HG03097 (cell line): ENCODE results near the gene ELANE.

Source experiments
- ATAC-seq: cut with Tn5 transposase; IDR thresholded peaks from one replicate; pipeline ENCODE4 v1.9.1; 2021; ENCODE audit not compliant: unreplicated experiment, low FRiP score

Gene ELANE

DNA sequence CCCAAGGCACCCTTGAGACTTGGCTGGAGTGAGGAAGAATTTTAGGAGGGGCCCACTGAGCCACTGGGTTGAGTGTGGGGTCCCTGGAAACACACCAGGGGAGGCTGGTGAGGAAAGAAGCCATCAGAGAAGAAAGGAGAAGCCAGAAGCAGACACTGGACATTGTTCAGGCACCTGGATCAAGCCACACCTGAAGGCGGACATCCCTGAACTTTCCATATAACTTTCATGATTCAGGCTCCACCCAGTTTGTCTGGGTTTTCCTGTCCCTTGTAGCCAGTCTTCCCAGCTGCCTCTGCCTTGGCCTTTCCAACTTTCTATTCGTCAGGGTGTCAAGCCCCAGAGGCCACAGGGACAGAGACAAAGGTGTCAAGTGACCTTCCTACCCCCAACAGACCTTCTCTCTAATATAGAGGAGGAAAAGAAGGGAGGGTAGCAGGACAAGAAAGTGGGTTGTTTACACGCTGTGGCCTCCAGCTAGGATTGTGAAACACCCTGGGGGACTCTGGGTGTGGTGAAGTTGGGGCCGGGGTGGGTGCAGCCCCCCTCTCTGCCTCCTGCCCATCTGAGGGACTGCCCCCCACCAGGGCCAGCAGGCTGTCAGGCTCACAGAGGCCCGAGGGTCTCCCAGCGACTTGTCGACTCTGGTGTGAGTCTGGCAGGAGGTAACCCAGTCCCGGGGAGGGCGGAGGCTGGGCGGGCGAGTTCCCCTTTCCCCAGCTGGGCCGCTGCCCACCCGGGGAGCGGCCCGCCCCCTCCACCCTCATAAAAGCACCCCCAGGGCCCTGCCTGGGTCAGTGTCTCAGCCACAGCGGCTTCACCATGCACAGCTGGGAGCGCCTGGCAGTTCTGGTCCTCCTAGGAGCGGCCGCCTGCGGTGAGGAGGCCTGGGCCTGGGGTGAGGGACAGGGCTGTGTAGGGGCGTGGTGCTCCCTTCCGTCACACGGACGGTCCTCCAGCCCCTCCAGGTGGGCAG is 7.1 kb downstream of the ELANE start, which contains the start of gene CFD:
Gene CFD, plus strand, starts transcription at position 797 of the 976 bp plus-strand sequence. Its CDS starts 26 bp downstream, at position 823.
- ATAC-seq, result no peak

DNA sequence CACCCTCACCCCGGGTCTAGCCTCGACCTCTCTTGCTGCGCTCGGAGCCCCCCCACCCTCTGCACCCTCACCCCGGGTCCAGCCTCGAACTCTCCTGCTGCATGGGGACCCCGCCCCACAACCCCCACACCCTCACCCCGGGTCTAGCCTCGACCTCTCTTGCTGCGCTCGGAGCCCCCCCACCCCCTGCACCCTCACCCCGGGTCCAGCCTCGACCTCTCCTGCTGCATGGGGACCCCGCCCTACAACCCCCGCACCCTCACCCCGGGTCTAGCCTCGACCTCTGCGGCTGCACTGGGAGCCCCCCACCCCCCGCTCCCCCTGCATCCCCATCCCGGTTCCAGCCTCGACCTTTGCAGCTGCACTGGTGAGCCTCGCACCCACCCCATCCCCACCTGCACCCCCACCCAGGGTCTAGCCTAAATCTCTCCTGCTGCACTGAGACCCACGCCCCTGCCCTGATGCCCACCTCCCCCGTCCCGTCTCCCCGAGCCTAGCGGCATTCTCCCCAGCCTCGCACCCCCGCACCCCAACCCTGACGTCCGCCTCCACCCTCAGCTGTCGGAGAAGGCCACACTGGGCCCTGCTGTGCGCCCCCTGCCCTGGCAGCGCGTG is 9.1 kb downstream of the ELANE start:
- no peak for ATAC-seq

DNA sequence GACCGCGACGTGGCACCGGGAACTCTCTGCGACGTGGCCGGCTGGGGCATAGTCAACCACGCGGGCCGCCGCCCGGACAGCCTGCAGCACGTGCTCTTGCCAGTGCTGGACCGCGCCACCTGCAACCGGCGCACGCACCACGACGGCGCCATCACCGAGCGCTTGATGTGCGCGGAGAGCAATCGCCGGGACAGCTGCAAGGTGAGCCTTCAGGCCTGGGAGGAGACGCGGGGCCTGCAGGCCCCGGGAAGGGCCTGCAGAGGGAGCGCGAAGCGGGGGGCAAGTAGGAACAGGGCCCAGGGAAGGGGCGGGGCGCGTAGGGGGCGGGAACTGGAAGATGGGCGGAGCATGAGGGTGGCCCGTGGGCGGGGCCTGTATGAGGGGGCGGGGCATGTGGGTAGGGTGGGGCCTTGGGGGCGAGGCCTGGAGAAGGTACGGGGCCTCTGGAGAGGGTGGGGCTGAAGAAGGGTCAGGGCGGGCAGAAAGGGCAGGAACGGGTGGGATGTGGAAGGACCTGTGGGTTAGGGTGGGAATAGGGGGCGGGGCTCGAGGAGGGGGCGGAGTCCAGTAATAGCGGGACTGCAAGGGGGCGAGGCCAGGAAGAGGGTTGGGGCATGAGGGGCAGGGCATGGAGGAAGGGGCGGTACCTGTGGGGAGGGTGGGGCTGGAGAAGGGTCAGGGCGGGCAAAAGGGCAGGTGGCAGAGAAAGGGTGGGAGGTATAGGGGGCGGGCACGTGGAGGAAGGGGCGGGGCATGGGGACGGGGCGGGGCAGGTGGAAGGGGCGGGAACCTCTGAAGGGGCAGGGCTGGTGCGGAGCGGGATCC is 9.9 kb downstream of the ELANE start:
- ATAC-seq, result no peak

DNA sequence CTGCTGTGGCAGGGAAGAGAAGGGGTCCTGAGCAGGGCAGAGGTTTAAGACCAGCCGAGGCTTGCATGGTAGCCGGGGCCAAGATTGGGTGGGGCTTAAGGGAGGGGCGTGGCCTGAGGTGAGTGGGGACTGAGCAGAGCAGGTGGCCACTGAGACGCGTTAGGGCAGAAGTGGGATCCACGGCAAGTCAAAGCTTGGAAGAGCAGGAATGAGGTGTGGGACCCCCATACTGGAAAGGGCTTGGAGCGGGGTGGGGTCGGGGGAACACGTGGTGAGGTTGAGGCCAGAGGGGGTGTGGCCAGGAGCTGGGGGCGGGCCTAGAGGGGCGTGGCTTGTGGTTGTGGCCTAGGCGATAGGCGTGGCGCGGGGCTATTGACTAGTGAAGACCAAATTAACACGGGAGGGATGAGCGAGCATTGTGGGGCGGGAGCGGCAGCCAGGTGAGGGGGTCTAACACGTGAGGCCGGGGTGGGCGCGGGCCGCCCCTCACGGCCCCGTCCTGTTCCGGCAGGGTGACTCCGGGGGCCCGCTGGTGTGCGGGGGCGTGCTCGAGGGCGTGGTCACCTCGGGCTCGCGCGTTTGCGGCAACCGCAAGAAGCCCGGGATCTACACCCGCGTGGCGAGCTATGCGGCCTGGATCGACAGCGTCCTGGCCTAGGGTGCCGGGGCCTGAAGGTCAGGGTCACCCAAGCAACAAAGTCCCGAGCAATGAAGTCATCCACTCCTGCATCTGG is 10.6 kb downstream of the ELANE start:
- ATAC-seq, result no peak

GRCh38 chr19:863315-863620 is 11.2 kb downstream of the ELANE start:
- no peak for ATAC-seq

GRCh38 chr19:866769-867300 is 14.7 kb downstream of the ELANE start:
- ATAC-seq, result no peak

DNA sequence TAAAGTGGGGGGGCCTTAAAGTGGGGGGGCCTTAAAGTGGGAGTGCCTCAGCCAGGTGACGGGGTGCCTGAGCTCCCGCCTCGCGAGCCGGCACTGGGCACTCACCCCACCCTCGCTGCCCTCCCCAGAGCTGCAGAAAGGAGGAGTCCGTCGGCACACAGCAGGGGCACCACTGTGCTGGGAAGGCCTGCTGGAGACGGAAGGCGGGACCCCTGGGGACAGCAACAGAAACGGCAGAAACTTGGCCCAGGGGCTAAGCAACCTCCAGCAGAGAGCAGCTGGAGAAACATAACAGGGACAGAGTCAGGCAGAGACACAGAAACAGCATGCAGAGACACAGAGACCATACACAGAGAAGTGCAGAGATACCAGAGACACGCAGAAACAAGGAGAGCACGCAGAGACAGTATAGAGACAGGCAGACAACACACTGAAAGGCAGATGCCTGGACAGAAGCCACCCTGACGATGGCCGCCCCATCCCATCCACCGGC is 15.2 kb downstream of the ELANE start:
- ATAC-seq, result no peak

- no peak for ATAC-seq
Measured at GRCh38 chr19:867855-868457, 15.9 kb downstream of the ELANE start.

DNA sequence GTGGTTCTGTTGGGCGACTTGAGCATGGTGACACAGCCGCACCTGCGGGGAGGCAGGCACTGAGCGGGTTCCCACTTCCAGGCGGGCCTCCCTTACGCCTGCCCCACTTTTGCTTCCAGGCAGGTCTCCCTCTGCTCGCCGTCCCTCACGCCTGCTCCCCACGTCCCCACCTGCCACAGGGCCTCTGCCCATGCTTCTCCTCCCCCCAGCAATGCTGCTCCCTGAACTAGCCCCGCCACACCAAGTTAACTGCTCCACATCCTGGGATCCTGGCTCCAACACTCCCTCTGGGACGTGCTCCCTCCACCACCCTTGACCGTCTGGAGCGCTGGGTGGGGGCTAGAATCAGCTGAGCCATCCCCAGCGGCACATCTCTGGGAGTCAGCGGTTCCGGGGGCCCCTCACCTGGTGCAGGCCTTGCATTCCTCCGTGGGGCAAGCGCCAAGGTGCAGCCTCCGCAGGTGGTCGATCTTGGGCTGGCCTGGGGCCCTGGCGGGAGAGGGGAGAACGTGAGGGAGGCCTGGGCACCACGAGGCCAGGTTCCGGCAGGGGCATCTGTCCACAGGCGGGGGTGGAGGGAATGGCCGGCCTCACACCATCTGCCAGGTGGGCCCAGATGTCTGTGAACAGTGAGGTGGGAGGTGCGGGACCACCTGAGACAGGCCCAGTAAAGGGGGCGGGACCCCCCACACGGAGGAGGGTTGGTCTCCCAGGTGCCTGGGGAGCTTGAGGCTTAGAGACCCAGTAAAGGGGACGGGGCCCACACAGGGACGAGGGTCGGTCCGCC is 16.5 kb downstream of the ELANE start:
- ATAC-seq, result no peak

- ATAC-seq, result no peak
Measured at GRCh38 chr19:869245-870177, 17.4 kb downstream of the ELANE start.

GRCh38 chr19:870314-870713 is 18.2 kb downstream of the ELANE start:
- ATAC-seq, result no peak

DNA sequence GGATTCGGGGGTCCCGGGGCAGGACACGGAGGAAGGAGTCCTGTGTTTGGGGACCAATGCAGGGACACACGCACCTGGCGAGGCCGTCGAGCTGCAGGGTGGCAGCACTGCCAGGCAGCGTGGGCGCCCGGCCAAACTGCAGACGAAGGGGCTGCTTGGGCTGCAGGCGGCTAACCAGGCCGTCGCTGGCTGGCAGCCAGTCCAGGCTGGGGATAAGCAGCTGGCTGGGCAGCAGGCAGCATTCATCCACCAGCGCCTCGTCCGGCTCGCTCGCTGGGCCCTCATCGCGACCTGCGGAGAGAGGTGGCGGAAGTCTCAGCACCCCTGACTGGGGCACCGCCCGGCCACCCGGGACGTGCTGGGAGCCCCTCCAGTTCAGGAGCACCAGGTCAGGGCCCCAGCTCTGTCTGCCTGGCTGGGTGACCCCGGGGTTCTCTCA is 18.9 kb downstream of the ELANE start:
- no peak for ATAC-seq

DNA sequence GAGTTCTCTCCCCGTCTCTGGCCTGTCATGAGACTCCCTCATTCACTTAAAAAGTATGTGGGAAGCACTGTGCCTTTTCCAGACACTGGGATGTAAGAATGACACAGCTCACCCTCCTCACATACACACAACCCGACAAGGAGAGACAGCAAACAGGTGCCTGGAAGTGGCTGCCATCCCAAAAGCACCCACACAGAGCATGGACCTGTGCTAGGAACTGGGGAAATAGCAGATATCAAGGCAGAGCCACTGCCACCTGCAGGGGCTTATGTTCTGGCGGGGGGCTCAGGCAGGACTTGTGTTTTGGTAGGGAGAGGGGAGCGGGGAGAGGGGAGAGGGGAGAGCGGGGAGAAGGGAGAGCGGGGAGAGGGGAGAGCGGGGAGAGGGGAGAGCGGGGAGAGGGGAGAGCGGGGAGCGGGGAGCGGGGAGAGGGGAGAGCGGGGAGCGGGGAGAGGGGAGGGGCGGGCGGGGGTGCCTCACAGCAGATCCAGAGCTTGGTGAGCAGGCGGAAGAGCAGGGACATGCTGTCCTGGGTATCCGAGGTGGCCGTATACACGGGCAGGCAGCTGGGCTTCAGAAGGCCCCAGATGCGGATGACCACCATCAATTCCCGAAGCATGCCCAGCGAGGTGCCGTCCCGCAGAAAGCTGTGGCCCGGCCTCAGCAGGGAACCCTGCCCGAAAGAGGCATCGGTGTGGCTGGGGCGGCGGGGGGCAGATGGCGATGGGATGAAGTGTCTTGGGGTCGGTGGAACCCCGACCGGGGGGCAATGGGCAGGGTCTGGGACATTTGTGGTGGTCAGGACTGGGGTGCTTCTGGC is 19.6 kb downstream of the ELANE start:
- no peak for ATAC-seq

- ATAC-seq, result no peak
Measured at GRCh38 chr19:872266-872951, 20.3 kb downstream of the ELANE start.

DNA sequence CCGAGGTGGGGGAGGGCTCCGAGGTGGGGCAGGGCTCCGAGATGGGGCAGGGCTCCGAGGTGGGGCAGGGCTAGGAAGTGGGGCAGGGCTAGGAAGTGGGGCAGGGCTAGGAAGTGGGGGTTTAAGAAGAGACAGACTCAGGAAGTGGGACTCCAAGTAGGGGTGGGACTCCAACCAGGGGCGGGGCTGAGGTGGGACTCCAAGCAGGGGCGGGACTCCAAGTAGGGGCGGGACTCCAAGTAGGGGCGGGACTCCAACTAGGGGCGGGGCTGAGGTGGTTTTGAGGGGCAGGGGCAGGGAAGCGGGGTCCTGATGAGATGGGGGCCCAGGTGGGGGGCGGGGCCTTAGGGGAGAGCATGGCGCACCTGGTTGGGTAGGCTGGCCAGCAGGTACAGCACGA is 21.0 kb downstream of the ELANE start:
- ATAC-seq, result no peak

DNA sequence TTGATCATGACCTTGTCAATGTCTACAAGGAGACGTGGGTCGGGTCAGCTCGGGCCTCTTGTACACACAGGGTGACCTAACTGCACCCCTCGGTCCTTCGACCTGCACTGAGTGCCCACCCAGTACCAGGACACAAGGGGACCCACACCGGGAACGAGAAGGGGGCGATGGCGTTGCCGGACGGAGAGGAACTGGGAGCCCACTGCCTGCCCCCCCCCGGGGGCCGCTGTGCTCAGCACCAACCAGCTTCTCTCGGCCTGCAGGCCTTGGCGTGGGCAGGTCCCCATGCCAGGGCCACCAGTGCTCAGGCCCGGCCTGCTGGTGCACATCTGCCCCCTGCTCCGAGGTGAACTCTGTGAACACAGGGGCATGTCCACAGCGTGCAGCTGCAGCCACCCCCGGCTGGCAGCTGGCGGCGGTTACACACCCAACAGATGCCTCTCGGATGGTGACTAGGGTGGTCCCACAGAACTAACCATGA is 21.5 kb downstream of the ELANE start:
- ATAC-seq, result no peak
